Activated naive CD4-positive, alpha-beta T cell treated with anti-CD3 and anti-CD28 coated beads for 36 hours (primary cell): ENCODE measurements around the gene NLN. TPM values are rescaled to one million over a fixed set of nuclear protein-coding genes. Genes with fewer than 3 reads are reported as not detected.
"Not testable (repeated sequence)": the region's sequence is repeated elsewhere in the genome, so short reads cannot be mapped to it uniquely, and the experiment has no call there.

Experiments used
- CTCF ChIA-PET: fragments of 350-600 bp; sonication (Branson Sonifier 250); formaldehyde crosslinking; loops from one replicate; lab custom pipeline; 2021; ENCODE audit warnings: antibody characterized with exemption; lab: Charles Lee
- DNase-seq: peaks from one replicate; pipeline ENCODE4 v3.0.0-alpha.2; 2020
- H3K27ac Mint-ChIP-seq: one replicate; pipeline ENCODE4 v1.8.0; 2021; ENCODE audit warnings: mild to moderate bottlenecking, mixed read lengths
- H3K27me3 Mint-ChIP-seq: one replicate; pipeline ENCODE4 v1.8.0; 2021; ENCODE audit warnings: low read depth, mixed read lengths
- H3K36me3 Mint-ChIP-seq: one replicate; pipeline ENCODE4 v1.8.0; 2021; ENCODE audit warnings: low read depth, mixed read lengths
- H3K4me1 Mint-ChIP-seq: one replicate; pipeline ENCODE4 v1.8.0; 2021; ENCODE audit warnings: low read depth, mixed read lengths
- H3K4me3 Mint-ChIP-seq: one replicate; pipeline ENCODE4 v1.8.0; 2021; ENCODE audit warnings: mild to moderate bottlenecking, moderate library complexity, mixed read lengths
- H3K9me3 Mint-ChIP-seq: one replicate; pipeline ENCODE4 v1.8.0; 2021; ENCODE audit warnings: mixed read lengths
- intact Hi-C: fragments of 100-400 bp; cut with micrococcal nuclease; formaldehyde crosslinking; loops from one replicate; pipeline ENCODE4 v1.15.1; 2023
- total RNA-seq, 2 experiments: library from RNA; stranded (reverse); gene quantifications; one replicate each; pipeline ENCODE4 v1.2.3, GENCODE V29; 2021

Gene NLN
- total RNA-seq, 2 experiments from 2014 or later: 32.4 to 35.5 TPM

DNA sequence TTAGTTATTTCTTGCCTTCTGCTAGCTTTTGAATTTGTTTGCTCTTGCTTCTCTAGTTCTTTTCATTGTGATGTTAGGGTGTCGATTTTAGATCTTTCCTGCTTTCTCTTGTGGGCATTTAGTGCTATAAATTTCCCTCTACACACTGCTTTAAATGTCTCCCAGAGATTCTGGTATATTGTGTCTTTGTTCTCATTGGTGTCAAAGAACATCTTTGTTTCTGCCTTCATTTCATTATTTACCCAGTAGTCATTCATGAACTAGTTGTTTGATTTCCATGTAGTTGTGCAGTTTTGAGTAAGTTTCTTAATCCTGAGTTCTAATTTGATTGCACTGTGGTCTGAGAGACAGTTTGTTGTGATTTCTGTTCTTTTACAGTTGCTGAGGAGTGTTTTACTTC, 127.9 kb downstream of the NLN start:
- intact Hi-C loops, H3K4me1 Mint-ChIP-seq: not testable (repeated sequence)
- CTCF ChIA-PET: interaction anchor here (0.7 kb wide), 1 partner anchor 104 kb away, joined by 3 read pairs; no protein-coding TSS in a partner anchor

DNA sequence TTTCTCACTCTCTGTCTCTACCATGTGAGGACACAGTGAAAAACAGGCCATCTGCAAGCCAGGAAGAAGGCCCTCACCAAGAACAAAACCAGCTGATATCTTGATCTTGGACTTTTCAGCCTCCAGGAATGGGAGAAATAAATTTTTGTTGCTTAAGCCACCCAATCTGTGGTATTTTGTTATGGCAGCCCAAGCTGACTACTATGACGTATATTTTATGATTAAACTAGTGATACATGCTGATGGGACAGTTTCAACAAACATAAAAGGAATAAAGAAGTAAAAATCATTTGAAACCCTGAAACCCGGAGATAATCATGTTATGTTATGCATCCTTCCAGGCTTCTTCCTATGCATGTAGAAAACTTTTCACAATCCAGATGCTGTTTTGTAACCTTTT, 132.9 kb downstream of the NLN start:
- Mint-ChIP-seq H3K27ac (no peak overlapping the region), H3K36me3 (no peaks in the 10 kb centered on the region), H3K27me3 (no peaks in the 10 kb centered on the region), H3K4me3 (no peak overlapping the region), H3K4me1 (peaks cover 2% of the 10 kb centered on the region), H3K9me3 (peaks cover 6% of the 10 kb centered on the region)
- CTCF ChIA-PET: no interaction called here
- no peak for DNase-seq
- intact Hi-C loops: no loop called here

More for the DNA sequence above, 127.9 kb downstream of the NLN start:
- not testable (repeated sequence) for H3K27ac Mint-ChIP-seq, DNase-seq, H3K36me3 Mint-ChIP-seq, H3K27me3 Mint-ChIP-seq, H3K9me3 Mint-ChIP-seq, H3K4me3 Mint-ChIP-seq

DNA sequence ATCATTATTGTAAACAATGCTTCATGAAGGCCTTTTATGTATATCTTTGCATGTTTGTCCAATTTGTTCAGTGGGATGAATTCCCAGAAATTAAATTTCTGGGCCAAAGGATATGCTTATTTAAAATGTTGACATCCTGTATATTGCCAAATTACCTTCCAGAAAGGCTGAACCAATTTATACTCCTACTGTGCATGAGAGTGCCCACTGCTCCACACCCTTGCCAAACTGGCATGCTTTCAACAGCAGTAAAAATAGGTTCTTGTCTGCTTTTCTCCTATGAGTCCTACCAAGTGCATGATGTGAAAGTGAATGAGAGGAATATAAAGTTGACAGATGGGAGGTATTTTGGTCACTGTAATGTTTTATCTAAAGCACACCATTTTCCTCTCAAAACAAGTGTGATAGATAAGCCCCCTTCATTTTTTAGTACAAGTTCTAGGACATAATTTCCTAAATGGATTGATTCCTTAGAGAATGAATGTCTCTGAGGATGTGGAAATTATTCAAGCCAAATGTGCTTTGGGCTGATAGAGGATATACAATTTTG, 133.8 kb downstream of the NLN start:
- H3K4me3 Mint-ChIP-seq: no peak overlapping the region
- H3K4me1 Mint-ChIP-seq: no peaks in the 10 kb centered on the region
- intact Hi-C loops: no loop called here

DNA sequence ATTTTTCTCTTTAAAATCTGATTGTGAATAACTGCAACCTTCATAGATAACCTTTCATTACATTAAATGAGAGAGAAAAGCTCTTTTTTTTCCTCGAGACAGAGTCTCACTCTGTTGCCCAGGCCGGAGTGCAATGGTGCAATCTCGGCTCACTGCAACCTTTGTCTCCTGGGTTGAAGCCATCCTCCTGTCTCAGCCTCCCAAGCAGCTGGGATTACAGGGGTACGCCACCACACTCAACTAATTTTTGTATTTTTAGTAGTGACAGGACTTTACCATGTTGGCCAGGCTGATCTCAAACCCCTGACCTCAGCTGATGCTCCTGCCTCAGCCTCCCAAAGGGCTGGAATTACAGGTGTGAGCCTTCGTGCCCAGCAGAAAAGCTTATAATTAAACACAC, 134.5 kb downstream of the NLN start:
- Mint-ChIP-seq H3K27ac (no peak overlapping the region), H3K27me3 (no peaks in the 10 kb centered on the region), H3K4me1 (no peaks in the 10 kb centered on the region), H3K36me3 (no peaks in the 10 kb centered on the region), H3K4me3 (no peak overlapping the region), H3K9me3 (peaks cover under 1% of the 10 kb centered on the region)
- no peak for DNase-seq
- intact Hi-C loops: no loop called here
- CTCF ChIA-PET: no interaction called here

More for the DNA sequence above, 133.8 kb downstream of the NLN start:
- CTCF ChIA-PET: no interaction called here
- no peaks in the 10 kb centered on the region for H3K27me3 Mint-ChIP-seq
- no peaks in the 10 kb centered on the region for H3K36me3 Mint-ChIP-seq
- H3K27ac Mint-ChIP-seq: no peak overlapping the region
- DNase-seq: no peak
- H3K9me3 Mint-ChIP-seq: peaks cover 2% of the 10 kb centered on the region

DNA sequence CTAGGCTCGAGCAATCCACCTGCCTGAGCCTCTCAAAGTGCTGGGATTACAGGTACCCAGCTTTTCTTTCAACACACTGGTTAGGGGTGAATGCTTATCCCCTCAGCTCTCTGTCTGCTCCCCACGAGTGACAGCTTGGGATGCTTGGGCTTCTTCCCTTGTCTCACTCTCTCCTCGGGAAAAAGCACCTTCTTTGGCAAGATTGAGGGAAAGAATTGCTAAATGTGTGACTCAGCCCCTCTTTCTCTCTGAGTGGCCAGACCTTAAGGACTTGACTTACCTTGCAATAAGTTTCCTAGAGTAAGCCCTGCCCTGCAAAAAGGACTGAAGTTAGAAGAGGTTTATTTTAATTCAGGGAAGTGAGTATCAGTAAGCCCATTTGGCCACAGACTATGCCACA, 136.3 kb downstream of the NLN start:
- CTCF ChIA-PET: no interaction called here
- DNase-seq: no peak
- Mint-ChIP-seq H3K4me3 (no peak overlapping the region), H3K36me3 (no peaks in the 10 kb centered on the region), H3K27me3 (no peaks in the 10 kb centered on the region), H3K4me1 (peaks cover 7% of the 10 kb centered on the region), H3K27ac (no peak overlapping the region), H3K9me3 (no peaks in the 10 kb centered on the region)
- intact Hi-C loops: no loop called here

DNA sequence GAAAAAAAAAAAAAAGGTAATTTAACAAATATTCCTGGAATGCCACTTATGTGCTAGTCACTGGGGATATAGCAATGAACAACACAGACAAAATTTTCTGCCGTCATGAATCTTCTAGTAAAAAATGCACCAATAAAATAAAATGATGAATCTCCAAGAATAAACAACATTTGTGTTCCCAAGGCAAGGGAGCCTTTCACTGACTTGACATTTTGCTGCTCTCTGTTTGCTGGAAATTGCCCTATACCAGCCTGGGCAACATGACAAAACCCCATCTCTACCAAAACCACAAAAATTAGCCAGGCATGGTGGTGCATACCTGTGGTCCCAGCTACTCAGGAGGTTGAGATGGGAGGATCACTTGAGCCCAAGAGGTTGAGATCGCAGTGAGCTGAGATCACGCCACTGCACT, 139.8 kb downstream of the NLN start:
- Mint-ChIP-seq H3K4me3 (no peak overlapping the region), H3K27me3 (no peaks in the 10 kb centered on the region), H3K4me1 (peaks cover 14% of the 10 kb centered on the region), H3K9me3 (no peaks in the 10 kb centered on the region), H3K27ac (no peak overlapping the region), H3K36me3 (no peaks in the 10 kb centered on the region)
- CTCF ChIA-PET: no interaction called here
- intact Hi-C loops: no loop called here
- no peak for DNase-seq

DNA sequence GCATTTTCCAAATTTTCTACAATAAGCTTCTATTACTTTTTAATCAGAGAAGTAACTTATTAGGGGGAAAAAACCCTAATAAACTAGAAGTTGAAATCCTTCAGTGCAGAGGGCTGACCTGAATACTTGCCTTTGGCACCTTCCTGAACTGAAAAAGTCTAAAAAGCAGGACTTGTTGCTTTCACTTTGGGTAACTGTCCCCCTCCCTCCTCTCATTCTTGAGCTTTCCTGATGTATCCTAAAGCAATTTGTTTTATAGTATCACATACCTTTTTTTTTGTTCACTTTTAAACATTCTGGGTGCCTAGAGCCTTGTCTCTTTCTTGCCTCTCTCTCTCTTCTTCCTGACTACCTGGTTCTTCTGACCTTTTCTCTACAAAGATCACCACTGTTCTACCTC, 140.4 kb downstream of the NLN start:
- H3K36me3 Mint-ChIP-seq: no peaks in the 10 kb centered on the region
- peaks cover 19% of the 10 kb centered on the region for H3K4me1 Mint-ChIP-seq
- DNase-seq: no peak
- intact Hi-C loops: no loop called here
- CTCF ChIA-PET: no interaction called here
- no peak overlapping the region for H3K4me3 Mint-ChIP-seq
- no peaks in the 10 kb centered on the region for H3K9me3 Mint-ChIP-seq
- no peak overlapping the region for H3K27ac Mint-ChIP-seq
- no peaks in the 10 kb centered on the region for H3K27me3 Mint-ChIP-seq

DNA sequence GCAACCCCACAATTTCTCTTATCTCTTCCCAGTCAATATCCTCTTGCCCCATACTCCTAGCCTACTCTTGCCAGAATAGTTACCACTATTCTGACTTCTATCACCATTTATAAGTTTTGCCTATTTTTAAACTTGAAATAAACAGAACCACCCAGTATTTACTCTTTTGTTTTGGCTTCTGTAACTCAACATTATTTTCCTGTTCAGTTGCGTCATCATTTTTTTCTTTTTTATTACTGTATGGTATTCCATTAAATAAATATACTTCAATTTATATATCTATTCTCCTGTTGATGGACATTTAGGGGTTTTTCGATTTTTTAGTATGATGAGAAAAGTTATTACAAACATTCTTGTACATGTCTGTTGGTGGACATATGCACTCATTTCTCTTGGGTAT, 141.7 kb downstream of the NLN start:
- CTCF ChIA-PET: no interaction called here
- no peak for DNase-seq

DNA sequence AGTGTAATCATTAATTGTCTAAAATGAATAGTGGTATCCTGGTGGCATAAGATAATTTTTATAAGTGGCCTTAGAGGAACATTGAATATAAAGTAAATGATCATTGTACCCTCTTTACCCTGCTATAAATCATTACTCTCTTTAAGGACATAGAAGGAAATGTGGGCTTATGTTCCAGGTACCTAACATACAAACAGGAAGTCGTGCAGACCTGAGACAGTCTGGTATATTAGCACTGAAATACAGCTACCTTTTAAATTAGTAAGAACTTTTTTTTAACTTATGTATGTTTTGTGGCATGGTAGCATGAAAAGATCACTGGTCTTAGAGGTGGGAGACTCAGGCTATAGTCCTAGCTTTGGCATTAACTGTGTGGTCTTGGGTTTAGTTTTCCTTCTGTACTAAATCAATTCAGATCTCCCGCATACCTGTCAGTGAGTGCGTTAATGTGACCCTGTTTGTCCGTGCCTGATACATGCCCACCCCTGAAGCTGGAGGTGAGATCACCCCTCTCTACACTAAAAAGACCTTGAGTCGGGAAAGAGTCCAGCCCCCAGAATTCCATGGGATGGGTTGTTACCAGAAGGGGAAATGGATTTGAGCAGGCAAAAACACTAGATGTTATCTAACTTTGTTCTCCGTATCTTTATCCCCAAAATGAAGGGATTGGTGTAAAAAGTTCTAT, 145.0 kb downstream of the NLN start:
- Mint-ChIP-seq H3K27ac (peak overlapping the region; percentile 78), H3K36me3 (no peaks in the 10 kb centered on the region), H3K4me3 (peak overlapping the region; percentile 57), H3K4me1 (peaks cover 23% of the 10 kb centered on the region), H3K27me3 (no peaks in the 10 kb centered on the region), H3K9me3 (peaks cover 1% of the 10 kb centered on the region)
- intact Hi-C loops: no loop called here
- DNase-seq: no peak
- CTCF ChIA-PET: interaction anchor here (0.6 kb wide), 1 partner anchor 364 kb away, joined by 6 read pairs; no protein-coding TSS in a partner anchor

More for the DNA sequence above, 141.7 kb downstream of the NLN start:
- H3K27ac Mint-ChIP-seq: no peak overlapping the region
- peaks cover 25% of the 10 kb centered on the region for H3K4me1 Mint-ChIP-seq
- no peaks in the 10 kb centered on the region for H3K27me3 Mint-ChIP-seq
- H3K4me3 Mint-ChIP-seq: no peak overlapping the region
- no peaks in the 10 kb centered on the region for H3K9me3 Mint-ChIP-seq
- intact Hi-C loops: no loop called here
- H3K36me3 Mint-ChIP-seq: no peaks in the 10 kb centered on the region

DNA sequence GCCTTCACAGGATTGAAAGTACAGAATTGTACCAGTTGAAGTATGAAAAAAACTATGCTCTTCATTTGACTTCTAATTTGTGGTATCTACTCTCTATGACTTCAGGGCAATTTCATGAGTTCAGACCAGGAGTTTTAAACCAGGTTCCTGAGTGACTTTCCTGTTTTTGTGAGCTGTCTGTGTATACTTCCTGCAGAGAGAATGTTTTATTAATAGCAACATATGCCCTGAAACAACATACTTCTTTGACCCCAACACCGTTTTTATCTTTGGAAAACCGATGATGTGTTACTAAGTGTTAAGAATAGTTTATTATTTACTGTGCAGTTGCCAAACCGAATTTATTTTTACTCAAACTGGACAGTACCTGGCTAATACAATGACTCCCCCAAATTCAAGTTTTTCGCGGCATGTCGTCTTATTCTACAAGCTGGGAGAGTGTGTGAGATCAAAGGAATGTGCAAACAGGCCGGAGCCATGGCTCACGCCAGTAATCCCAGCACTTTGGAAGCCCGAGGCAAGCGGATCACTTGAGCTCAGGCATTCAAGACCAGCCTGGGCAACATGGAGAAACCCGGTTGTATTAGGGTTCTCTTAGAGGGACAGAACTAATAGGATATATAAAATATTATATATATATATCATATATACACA, 145.7 kb downstream of the NLN start:
- no peak for DNase-seq
- H3K4me3 Mint-ChIP-seq: peak overlapping the region; percentile 57
- H3K27me3 Mint-ChIP-seq: no peaks in the 10 kb centered on the region
- peak overlapping the region; percentile 78 for H3K27ac Mint-ChIP-seq
- intact Hi-C loops: no loop called here
- no peaks in the 10 kb centered on the region for H3K36me3 Mint-ChIP-seq
- peaks cover 19% of the 10 kb centered on the region for H3K4me1 Mint-ChIP-seq
- CTCF ChIA-PET: no interaction called here
- peaks cover 1% of the 10 kb centered on the region for H3K9me3 Mint-ChIP-seq

DNA sequence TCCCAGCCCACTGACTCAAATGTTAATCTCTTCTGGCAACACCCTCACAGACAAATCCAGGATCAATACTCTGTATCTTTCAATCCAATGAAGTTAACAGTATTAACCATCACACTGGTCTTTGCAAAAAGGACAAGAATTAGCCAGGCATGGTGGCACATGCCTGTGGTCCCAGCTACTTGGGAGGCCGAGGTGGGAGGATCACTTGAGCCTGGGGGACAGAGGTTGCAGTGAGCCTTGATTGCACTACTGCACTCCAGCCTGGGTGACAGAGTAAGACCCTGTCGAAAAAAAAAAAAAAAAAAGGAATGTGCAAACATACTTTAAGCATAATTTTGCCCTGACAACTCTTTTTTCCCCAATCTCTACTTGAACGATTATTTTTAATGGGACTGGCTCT, 146.5 kb downstream of the NLN start:
- Mint-ChIP-seq H3K4me3 (no peak overlapping the region), H3K4me1 (peaks cover 18% of the 10 kb centered on the region), H3K36me3 (no peaks in the 10 kb centered on the region), H3K27me3 (no peaks in the 10 kb centered on the region), H3K27ac (no peak overlapping the region), H3K9me3 (peaks cover 1% of the 10 kb centered on the region)
- intact Hi-C loops: no loop called here
- CTCF ChIA-PET: no interaction called here
- DNase-seq: no peak

DNA sequence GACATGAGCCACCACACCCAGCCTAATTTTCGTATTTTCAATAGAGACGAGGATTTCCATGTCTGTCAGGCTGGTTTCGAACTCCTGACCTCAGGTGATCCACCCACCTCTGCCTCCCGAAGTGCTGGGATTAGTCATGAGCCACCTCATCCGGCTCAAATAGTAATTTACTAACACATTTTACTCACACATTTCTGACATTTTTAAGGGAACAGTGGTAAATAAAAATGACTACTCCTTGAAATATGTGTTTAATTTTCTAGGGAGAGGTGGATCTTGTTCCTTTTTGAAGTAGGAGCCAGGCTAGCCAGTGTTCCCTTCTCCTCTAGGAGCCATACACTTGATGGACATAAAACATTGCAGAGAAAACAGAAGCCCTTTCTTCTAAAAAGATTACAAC, 149.2 kb downstream of the NLN start:
- peaks cover 1% of the 10 kb centered on the region for H3K9me3 Mint-ChIP-seq
- H3K4me1 Mint-ChIP-seq: peaks cover 14% of the 10 kb centered on the region
- intact Hi-C loops: no loop called here
- H3K27me3 Mint-ChIP-seq: no peaks in the 10 kb centered on the region
- H3K4me3 Mint-ChIP-seq: no peak overlapping the region
- CTCF ChIA-PET: no interaction called here
- no peak for DNase-seq
- no peak overlapping the region for H3K27ac Mint-ChIP-seq
- H3K36me3 Mint-ChIP-seq: no peaks in the 10 kb centered on the region

DNA sequence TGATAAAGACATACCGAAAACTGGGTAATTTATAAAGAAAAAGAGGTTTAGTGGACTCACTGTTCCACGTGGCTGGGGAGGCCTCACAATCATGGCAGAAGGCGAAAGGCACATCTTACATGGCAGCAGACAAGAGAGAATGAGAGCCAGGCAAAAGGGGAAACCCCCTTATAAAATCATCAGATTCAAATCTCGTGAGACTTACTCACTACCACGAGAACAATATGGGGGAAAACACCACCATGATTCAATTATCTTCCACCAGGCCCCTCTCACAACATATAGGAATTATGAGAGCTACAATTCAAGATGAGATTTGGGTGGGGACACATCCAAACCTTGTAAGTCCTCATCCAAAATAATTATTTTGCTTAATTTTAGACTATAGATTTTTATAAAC, 149.8 kb downstream of the NLN start:
- H3K9me3 Mint-ChIP-seq, H3K4me3 Mint-ChIP-seq, DNase-seq, intact Hi-C loops, H3K27me3 Mint-ChIP-seq, H3K36me3 Mint-ChIP-seq, CTCF ChIA-PET, H3K27ac Mint-ChIP-seq: not testable (repeated sequence)
- peaks cover 12% of the 10 kb centered on the region for H3K4me1 Mint-ChIP-seq
